NCI-H748 treated with DMSO at 0.1 percent for 48 hours (cell line): Measurements from ENCODE around the gene PPP1R9A.

ENCODE experiments used
- DNase-seq: peaks from one replicate; lab custom pipeline; 2025; lab: John Stamatoyannopoulos, UW

Gene PPP1R9A

DNA sequence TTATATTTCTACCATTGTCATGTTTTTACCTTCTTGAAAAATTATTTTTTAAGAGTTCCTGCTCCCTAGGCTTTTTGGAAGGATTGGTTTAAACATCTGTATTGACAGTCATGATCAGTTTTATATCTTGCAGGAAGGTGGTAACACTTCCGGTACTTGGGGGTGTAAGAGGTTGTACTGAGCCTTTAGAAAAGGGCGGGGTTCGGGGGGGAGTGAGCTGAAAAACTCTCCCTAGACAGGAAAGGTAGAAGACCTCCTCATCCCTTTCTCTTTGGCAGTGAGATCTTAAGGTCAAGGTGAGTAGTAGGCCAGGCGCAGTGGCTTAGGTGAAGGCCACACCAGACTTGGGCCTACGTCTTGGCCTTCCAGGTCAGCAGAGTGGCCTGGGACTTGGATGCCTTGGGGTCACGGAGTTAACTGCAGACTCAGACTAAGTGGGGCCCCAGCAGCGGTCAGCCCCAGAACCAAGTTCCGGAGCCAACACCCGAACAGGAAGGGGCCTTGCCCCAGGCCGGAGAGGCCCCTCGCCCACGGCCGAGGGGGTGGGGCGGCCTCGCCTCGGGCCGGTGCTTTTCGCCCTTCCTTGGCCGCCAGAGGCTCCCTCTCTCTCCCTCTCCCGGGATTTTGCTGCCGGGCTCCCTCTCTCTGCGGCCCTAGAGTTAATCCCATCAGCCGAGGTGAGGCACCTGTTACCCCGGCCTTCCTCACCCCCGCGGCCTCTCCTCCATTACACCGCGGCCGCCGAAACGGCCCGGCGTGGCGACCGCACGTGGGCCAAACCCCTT is at the start of gene PPP1R9A:
Gene PPP1R9A (plus strand): TSS at position 569 of the 785 bp plus-strand sequence. CDS start 2,520 bp downstream, outside the sequence.
- peak; percentile 31 for DNase-seq

DNA sequence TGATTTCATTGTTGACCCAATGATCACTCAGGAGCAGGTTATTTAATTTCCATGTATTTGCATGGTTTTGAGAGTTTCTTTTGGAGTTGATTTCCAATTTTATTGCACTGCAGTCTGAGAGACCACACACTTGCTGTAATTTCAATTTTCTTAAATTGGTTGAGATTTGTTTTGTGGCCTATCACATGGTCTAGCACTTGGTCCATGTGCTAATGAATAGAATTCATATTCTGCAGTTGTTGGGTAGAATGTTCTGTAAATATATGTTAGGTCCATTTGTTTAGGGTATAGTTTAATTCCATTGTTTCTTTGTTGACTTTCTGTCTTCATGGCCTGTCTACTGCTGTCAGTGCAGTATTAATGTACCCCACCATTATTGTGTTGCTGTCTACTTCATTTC is 36.3 kb upstream of the PPP1R9A start:
- DNase-seq = no peak

- no peak for DNase-seq
Observed at GRCh38 chr7:94873239-94873638, 34.2 kb upstream of the PPP1R9A start.

- DNase-seq = no peak
Observed at GRCh38 chr7:94874036-94874785, 33.2 kb upstream of the PPP1R9A start.

- DNase-seq = no peak
Observed at GRCh38 chr7:94875201-94875600, 32.2 kb upstream of the PPP1R9A start.

DNA sequence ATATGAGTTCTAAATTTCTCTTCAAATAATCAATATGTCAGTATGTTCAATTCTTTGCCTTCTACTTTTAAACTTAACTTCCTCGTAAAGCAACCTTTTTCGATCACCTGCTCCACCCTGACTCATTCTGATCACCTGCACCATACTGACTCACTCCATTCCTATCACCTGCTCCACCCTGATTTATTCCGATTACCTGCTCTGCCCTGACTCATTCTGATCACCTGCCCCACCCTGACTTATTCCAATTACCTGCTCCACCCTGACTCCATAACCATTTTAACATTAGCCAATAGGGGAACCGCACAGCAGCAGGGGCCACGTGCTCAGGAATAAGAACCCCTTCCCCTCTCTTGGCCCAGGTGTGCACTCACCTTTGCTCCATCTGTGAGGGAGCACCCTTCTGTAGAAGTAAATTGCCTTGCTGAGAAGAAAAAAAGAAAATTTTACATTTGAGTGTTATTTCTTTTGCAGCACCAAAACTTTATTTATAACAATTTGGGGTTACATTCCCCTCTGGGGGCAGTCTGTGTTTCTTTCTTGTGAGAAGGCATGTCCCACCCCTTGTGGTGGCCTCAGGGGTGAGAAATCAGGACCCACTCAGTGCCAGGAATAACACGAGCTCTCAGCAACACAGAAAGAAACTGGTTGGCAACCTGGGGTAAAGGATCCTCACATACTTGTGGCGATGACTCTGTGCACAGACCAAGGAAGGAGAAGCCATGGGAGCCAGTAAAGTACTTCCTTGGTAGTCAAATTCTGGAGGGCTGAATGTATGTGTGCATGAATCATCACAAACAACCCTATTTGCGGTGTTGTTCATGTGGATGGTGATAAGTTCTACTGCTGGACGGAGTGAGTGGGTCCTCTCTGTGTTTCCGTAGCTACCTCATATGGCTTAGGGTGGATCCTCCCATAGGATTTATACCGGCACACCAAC is 29.4 kb upstream of the PPP1R9A start:
- DNase-seq = no peak

GRCh38 chr7:94882891-94883290 is 24.5 kb upstream of the PPP1R9A start:
- no peak for DNase-seq

GRCh38 chr7:94883616-94884015 is 23.8 kb upstream of the PPP1R9A start:
- DNase-seq = no peak

- peak; percentile 18 for DNase-seq
Observed at GRCh38 chr7:94888551-94888950, 18.8 kb upstream of the PPP1R9A start.

DNA sequence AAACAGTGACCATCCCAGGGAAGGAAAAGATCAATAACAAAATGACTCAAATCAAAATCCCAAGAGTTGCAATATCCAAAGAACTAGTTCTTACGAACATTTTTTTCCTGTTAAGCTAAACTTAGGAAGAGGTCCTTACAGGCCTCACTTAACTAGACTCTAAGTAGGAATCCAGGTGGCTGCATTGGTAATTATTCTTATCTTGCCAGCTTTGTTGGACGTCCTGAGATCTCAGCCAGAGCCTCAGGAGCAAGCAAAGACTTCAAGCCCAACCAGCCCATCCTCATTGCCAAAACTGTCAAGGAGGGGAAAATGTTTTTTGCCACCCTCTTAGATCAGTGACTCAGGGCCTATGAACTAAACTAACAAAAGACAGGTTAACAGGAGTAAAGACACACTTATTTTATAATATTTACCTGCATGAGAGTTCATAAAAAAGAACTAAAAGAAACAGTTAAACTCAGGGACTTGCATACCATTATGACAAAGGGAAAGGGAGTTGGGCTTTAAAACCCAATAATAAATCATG is 18.3 kb upstream of the PPP1R9A start:
- no peak for DNase-seq

GRCh38 chr7:94890216-94890615 is 17.2 kb upstream of the PPP1R9A start:
- no peak for DNase-seq

DNA sequence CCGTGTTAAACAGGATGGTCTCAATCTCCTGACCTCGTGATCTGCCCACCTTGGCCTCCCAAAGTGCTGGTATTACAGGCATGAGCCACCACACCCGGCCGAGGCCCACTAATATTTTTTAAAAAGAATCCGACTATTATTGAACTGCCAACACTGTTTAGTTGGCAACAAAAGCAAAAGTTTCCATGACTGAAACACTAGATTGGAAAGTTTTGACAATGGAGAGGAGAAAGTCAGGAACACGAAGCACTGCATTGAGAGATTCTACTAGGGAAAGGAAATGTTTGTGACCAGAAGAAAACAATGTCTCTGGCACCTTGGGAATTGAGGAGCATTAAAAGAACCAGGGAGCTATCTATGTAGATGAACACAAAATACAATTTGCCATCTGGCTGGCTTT is 13.7 kb upstream of the PPP1R9A start:
- DNase-seq = no peak

DNA sequence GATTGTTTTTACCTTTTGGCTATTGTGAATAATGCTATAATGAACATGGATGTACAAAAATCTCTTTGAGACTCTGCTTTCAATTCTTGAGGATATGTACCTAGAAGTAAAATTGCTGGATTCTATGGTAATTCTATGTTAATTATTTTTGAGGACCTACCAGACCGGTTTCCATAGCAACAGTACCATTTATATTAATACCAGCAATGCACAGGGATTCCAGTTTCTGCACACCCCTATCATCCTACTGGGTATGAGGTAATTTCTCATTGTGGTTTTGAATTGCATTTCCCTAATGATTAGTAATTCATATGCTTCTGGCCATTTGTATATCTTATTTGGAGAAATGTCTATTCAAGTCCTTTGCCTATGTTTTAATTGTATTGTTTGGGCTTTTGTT is 9.9 kb upstream of the PPP1R9A start:
- no peak for DNase-seq

DNA sequence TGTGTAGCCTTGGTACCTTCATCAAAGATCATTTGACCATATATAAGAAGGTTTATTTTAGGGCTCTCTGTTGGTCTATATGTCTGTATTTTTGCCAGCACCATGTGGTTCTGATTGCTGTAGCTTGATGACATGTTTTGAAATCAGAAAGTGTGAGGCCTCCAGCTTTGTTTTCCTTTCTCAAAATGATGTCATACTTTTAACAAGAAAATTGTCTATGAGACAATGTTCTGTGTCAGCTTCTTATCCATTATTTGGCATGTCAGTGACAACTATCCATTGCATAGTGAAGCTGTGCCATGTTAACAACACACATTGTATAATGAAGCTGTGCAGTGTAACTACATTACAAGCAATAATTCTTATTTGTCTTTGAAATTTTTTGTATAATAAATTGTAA is 9.1 kb upstream of the PPP1R9A start:
- no peak for DNase-seq

DNA sequence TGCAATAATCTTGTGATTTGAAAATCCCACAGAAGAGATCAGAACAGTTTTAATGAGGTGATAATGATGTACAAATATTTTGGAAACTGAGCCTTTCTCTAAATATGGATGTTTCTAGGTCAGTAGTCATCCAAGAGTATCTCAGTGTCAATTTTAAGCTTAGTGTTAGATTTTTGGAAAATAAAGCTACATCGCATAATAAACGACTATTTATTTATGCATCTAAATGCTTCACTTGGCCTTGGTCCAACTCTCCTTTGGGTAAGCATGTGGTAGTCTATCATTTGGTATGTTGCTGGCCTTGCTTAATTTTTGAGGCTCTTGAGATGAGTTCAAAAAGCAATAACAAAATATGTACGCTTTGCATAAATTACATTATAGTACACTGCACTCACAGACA is 5.4 kb upstream of the PPP1R9A start:
- DNase-seq = no peak

- DNase-seq = no peak
Observed at GRCh38 chr7:94903971-94904370, 3.4 kb upstream of the PPP1R9A start.

- DNase-seq = no peak
Observed at GRCh38 chr7:94904982-94905381, 2.4 kb upstream of the PPP1R9A start.

DNA sequence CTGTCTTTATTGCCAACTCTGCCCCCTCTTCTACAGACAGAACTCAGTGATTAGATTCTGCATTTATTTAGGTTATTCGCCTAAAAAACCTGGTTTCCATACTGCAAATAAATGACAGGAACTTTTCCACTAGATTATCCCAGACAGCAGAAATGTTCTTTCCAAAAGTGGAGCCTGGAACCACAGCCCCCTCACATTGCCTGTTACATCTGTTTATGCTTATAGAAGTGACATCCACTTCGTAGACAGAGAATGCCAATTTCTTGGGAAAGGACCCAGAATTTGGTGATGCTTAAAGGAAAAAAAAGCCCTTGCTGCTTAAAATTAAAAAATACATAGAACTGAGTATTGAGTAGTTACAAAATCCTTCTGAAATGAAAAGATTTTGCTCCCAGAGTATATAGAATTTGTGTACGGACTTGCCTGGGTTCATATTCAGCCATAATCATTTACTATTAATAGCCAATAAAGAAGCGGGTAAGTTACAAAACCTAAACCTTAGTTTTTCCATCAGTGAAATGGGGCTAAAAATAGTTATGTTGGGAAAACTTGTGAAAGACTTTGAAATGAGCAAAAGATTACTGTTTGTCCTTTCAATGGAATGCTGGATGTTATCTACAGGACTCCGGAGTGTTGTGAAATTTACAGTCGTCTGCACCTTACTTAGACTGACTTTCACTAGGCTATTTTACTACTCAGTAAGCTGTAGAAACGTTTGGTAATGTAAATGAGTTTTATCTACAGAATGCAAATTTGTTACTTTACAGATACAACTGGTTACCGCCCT is 1.1 kb upstream of the PPP1R9A start:
- no peak for DNase-seq

DNA sequence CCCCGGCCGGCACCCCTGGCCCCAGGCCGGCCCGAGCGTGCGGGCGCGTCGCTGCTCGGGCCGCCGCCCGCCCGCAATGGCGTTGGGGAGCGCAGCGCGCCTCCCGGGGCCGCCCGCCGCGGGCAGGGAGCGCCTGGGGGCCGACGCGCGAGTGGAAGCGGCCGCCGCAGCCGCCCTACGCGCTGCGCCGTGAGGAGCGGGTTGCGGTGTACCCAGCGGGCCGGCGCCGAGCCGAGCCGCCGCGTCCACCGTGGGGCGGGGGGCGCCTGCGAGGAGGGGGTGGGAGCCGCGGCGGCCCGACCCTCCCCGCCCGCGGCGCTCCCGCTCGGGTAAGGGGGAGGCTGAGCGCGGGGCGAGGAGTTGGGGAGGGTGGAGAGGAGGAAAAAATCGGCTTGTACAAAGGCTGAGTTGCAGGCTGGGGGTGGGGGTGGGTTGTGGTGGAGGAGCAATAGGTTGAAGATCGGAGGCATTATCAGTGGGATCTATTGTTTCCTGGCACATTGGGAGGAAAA is 473 bp downstream of the PPP1R9A start:
- DNase-seq = no peak

- peak; percentile 74 for DNase-seq
Observed at GRCh38 chr7:94908323-94909178, 1.2 kb downstream of the PPP1R9A start.
